ENCODE data around the gene GNL1.

Gene GNL1, protein sequence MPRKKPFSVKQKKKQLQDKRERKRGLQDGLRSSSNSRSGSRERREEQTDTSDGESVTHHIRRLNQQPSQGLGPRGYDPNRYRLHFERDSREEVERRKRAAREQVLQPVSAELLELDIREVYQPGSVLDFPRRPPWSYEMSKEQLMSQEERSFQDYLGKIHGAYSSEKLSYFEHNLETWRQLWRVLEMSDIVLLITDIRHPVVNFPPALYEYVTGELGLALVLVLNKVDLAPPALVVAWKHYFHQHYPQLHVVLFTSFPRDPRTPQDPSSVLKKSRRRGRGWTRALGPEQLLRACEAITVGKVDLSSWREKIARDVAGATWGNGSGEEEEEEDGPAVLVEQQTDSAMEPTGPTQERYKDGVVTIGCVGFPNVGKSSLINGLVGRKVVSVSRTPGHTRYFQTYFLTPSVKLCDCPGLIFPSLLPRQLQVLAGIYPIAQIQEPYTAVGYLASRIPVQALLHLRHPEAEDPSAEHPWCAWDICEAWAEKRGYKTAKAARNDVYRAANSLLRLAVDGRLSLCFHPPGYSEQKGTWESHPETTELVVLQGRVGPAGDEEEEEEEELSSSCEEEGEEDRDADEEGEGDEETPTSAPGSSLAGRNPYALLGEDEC

DNA sequence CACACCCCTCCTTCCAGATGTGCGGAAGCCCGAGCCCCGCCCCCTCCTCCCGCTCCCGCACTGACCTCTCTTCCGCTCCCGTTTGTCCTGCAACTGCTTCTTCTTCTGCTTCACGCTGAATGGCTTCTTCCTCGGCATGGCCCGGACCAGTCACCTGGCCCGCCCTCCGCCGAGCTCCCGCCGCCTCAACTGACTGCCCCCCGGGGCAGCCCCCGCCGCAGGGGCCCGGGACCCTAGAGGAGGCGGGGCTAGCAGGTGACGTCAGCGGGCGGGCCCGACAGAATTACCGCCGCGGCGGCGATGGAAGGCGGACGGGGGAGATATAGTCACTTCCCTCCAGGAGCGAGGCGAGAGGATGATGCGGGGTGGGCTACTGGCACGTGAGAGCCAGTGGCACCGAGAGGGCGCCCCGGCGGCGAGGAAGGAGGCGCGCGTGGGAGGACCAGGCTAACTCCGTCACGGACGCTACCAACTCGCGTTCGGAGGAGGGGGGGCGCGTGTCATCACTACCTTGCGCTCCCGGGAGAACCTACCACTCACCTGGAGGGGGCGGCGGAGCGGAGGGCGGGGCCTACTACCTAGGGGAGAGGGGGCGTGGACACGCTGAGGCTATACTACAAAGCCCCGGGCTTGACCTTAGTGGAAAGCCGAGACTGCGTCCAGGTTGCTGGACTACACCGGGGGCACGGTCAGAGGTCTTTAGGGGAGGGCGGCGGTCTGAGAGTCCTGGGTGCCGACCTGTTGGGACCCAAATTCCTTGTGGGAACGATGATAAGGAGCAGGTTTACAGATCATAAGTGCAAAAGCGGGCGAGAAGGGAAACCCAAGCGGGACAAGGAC is at the start of gene GNL1:
GNL1 (minus strand) TSS at position 424 of the 840 bp plus-strand sequence; CDS start at position 138, 286 bp downstream.
- DNase-seq (ENCODE audit: extremely low spot score), result peak; percentile 85
- POLR2A ChIA-PET, result interaction anchor here (0.6 to 3.6 kb wide), 8 partner anchors 10 to 339 kb away, joined by 3 to 32 read pairs (median 16); partner anchors contain the start of gene ABCF1
- CTCF ChIA-PET, result interaction anchor here (2.1 kb wide), 1 partner anchor 12 kb away, joined by 14 read pairs; no protein-coding TSS in a partner anchor
- peak; percentile 58 for TF ChIP-seq TARDBP (IDR thresholded peaks at IDR 0.05)
- no peak for TF ChIP-seq ZNF384 (IDR thresholded peaks at IDR 0.05)
- TF ChIP-seq LEF1 (IDR thresholded peaks at IDR 0.05; ENCODE audit: borderline replicate concordance), result no peak
- no peak for TF ChIP-seq FOXA1 (IDR thresholded peaks at IDR 0.05)
- peak; percentile 55 for TF ChIP-seq CTBP1 (IDR thresholded peaks at IDR 0.05; ENCODE audit: borderline replicate concordance)
- TF ChIP-seq FOXK2 (IDR thresholded peaks at IDR 0.05), result no peak
- TF ChIP-seq L3MBTL2 (conservative IDR thresholded peaks at IDR 0.05), result peak; percentile 65
- TF ChIP-seq ELF4 (IDR thresholded peaks at IDR 0.05), result 0 out of 2 replicates have a peak, but pooled peaks have one; percentile 15
- peak; percentile 51; the same call in 1 of the 2 replicates for TF ChIP-seq BHLHE40 (IDR thresholded peaks at IDR 0.05; ENCODE audit: borderline replicate concordance)
- no peak for TF ChIP-seq NFRKB (IDR thresholded peaks at IDR 0.05)
- TF ChIP-seq SP1 (IDR thresholded peaks at IDR 0.05), result peak; percentile 51; the same call in 1 of the 2 replicates
- no peak for TF ChIP-seq HDGF (IDR thresholded peaks at IDR 0.05; ENCODE audit: borderline replicate concordance)

GRCh38 chr6:30603961-30604360 is 47.7 kb upstream of the GNL1 start:
- POLR2A ChIA-PET, result interaction anchor here (2.4 to 2.7 kb wide), 2 partner anchors 9 to 11 kb away, joined by 13 to 20 read pairs; no protein-coding TSS in a partner anchor
- DNase-seq (ENCODE audit: extremely low spot score), result no peak
- CTCF ChIA-PET, result no interaction called here
- TF ChIP-seq SP1 (IDR thresholded peaks at IDR 0.05) (no peak), FOXM1 (IDR thresholded peaks at IDR 0.05; ENCODE audit: borderline replicate concordance) (no peak), NFRKB (IDR thresholded peaks at IDR 0.05) (no peak), CTBP1 (IDR thresholded peaks at IDR 0.05; ENCODE audit: borderline replicate concordance) (no peak)

DNA sequence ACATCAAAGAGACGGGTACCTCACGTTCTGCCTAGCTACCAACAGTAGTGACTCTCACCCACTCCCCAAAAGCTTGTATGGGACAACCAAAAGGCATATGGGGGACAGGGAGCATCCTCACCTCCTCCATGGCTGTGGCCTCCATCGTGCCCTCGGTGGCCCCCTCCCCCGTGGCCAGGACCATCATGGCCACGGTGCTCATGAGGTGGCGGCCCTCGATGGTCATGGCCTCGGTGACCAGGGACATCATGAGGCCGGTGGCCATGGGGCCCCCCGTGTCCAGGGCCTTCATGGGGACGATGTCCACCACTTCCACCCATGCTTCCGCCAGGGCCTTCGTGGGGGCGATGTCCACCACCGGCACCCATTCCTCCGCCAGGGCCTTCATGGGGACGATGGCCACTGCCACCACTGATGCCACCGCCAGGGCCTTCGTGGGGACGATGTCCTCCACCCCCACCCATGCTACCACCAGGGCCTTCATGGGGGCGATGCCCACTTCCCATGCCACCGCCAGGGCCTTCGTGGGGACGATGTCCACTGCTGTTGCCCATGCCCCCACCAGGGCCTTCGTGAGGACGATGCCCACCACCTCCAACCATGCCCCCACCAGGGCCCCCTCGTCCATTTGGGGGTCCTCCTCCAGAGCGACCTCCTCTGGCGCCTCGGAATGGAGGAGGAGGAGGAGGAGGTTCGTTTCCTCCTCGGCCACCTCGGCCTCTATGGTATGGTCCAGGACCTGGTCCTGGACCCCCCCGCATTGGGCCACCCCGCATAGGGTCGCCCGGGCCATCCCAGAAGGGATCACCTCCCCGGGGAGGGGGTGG is 45.7 kb upstream of the GNL1 start:
- no peak for TF ChIP-seq CTBP1 (IDR thresholded peaks at IDR 0.05; ENCODE audit: borderline replicate concordance)
- no peak for TF ChIP-seq HDGF (IDR thresholded peaks at IDR 0.05; ENCODE audit: borderline replicate concordance)
- no peak for TF ChIP-seq PKNOX1 (IDR thresholded peaks at IDR 0.05)
- TF ChIP-seq SUZ12 (IDR thresholded peaks at IDR 0.05), result no peak
- no peak for TF ChIP-seq ZNF384 (IDR thresholded peaks at IDR 0.05)
- no peak for TF ChIP-seq NFRKB (IDR thresholded peaks at IDR 0.05)
- TF ChIP-seq FOXK2 (IDR thresholded peaks at IDR 0.05), result no peak
- TF ChIP-seq ELF4 (IDR thresholded peaks at IDR 0.05), result no peak
- no peak for TF ChIP-seq LEF1 (IDR thresholded peaks at IDR 0.05; ENCODE audit: borderline replicate concordance)
- TF ChIP-seq FOXA1 (IDR thresholded peaks at IDR 0.05), result no peak
- no peak for TF ChIP-seq L3MBTL2 (conservative IDR thresholded peaks at IDR 0.05)
- no peak for TF ChIP-seq SP1 (IDR thresholded peaks at IDR 0.05)
- TF ChIP-seq ARNT (IDR thresholded peaks at IDR 0.05), result no peak
- TF ChIP-seq BHLHE40 (IDR thresholded peaks at IDR 0.05; ENCODE audit: borderline replicate concordance), result no peak
- TF ChIP-seq FOXM1 (IDR thresholded peaks at IDR 0.05; ENCODE audit: borderline replicate concordance), result no peak
- no peak for TF ChIP-seq TARDBP (IDR thresholded peaks at IDR 0.05)
- CTCF ChIA-PET, result interaction anchor here (1.5 kb wide), 1 partner anchor 129 kb away, joined by 4 read pairs; no protein-coding TSS in a partner anchor
- DNase-seq (ENCODE audit: extremely low spot score), result no peak
- POLR2A ChIA-PET, result interaction anchor here (0.9 to 7.0 kb wide), 3 partner anchors 12 to 25 kb away, joined by 3 to 90 read pairs (median 17); no protein-coding TSS in a partner anchor

DNA sequence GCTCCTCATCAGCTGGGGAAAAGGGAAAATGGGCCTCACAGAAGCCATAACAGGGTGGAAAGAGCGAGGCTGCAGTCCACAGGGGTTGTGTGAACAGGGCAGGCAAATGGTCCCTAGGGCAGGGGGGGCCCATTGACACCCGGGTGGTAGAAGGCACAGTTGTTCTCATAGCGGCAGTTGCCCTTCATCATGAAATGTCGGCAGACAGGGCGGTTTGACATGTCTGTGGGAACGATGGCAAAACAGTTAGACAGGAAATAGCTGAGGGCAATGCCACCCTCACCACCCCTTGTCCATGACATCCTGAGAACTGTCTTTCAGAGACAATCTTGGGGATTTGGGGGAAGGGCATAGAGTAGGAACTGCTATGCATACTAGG is 45.1 kb upstream of the GNL1 start:
- DNase-seq (ENCODE audit: extremely low spot score), result no peak
- TF ChIP-seq FOXK2 (IDR thresholded peaks at IDR 0.05), result no peak
- TF ChIP-seq ZNF384 (IDR thresholded peaks at IDR 0.05), result no peak
- TF ChIP-seq FOXA1 (IDR thresholded peaks at IDR 0.05), result no peak
- TF ChIP-seq NFRKB (IDR thresholded peaks at IDR 0.05), result no peak
- TF ChIP-seq FOXM1 (IDR thresholded peaks at IDR 0.05; ENCODE audit: borderline replicate concordance), result no peak
- TF ChIP-seq PKNOX1 (IDR thresholded peaks at IDR 0.05), result no peak
- TF ChIP-seq ARNT (IDR thresholded peaks at IDR 0.05), result no peak
- TF ChIP-seq ELF4 (IDR thresholded peaks at IDR 0.05), result no peak
- TF ChIP-seq SUZ12 (IDR thresholded peaks at IDR 0.05), result no peak
- TF ChIP-seq BHLHE40 (IDR thresholded peaks at IDR 0.05; ENCODE audit: borderline replicate concordance), result no peak
- no peak for TF ChIP-seq SP1 (IDR thresholded peaks at IDR 0.05)
- TF ChIP-seq CTBP1 (IDR thresholded peaks at IDR 0.05; ENCODE audit: borderline replicate concordance), result no peak
- TF ChIP-seq HDGF (IDR thresholded peaks at IDR 0.05; ENCODE audit: borderline replicate concordance), result no peak
- TF ChIP-seq TARDBP (IDR thresholded peaks at IDR 0.05), result no peak
- no peak for TF ChIP-seq L3MBTL2 (conservative IDR thresholded peaks at IDR 0.05)
- no peak for TF ChIP-seq LEF1 (IDR thresholded peaks at IDR 0.05; ENCODE audit: borderline replicate concordance)
- ChIA-PET POLR2A (interaction anchor here (0.9 to 7.0 kb wide), 3 partner anchors 11 to 25 kb away, joined by 3 to 90 read pairs (median 17); no protein-coding TSS in a partner anchor), CTCF (interaction anchor here (1.3 to 1.5 kb wide), 2 partner anchors 11 to 129 kb away, joined by 4 to 5 read pairs; no protein-coding TSS in a partner anchor)
